H1 (cell line): ENCODE measurements around the gene OAS3. TPM values are rescaled to one million over a fixed set of nuclear protein-coding genes. Genes with fewer than 3 reads are reported as not detected.

Experiments used
- ASH2L ChIP-seq: fragments of 200-600, 300-600 bp; sonication (generic); IDR thresholded peaks from one replicate; pipeline ENCODE4 v1.7.1; 2017; ENCODE audit warnings: low read length
- CBX8 ChIP-seq: fragments of 300-800, 300-1000 bp; sonication (generic); IDR thresholded peaks from 2 replicates; pipeline ENCODE4 v1.7.1; 2016; ENCODE audit warnings: low read depth, low read length, borderline replicate concordance
- CTBP2 ChIP-seq: IDR thresholded peaks from 2 replicates; pipeline ENCODE4 v1.7.0; 2011; ENCODE audit warnings: borderline replicate concordance, mild to moderate bottlenecking, moderate library complexity, mixed read lengths, low read length; ENCODE audit not compliant: insufficient read depth, insufficient read length
- CTCF ChIP-seq, 3 experiments: IDR thresholded peaks; 1 replicate in 2 of 3; 2 replicates in 1 of 3; pipeline versions ENCODE4 v1.5.1 to v1.6.1; 2011; ENCODE audit warnings: low read length in 3 of 3, mild to moderate bottlenecking in 3 of 3, inconsistent platforms in 2 of 3, low read depth in 1 of 3, moderate library complexity in 1 of 3; ENCODE audit not compliant: insufficient read depth in 1 of 3; ENCODE audit errors: control extremely low read depth in 1 of 3
- KDM1A ChIP-seq: fragments of 200-600, 300-600 bp; sonication (generic); IDR thresholded peaks from 2 replicates; pipeline ENCODE4 v1.7.1; 2016; ENCODE audit warnings: mild to moderate bottlenecking, low read length, borderline replicate concordance
- KDM4A ChIP-seq: IDR thresholded peaks from one replicate; pipeline ENCODE4 v1.7.1; 2012; ENCODE audit warnings: low read depth, mild to moderate bottlenecking, moderate library complexity, low read length, inconsistent platforms; ENCODE audit not compliant: severe bottlenecking
- POU5F1 ChIP-seq: IDR thresholded peaks from 2 replicates; pipeline ENCODE4 v1.6.1; 2011; ENCODE audit warnings: low read depth, mild to moderate bottlenecking, low read length, moderate library complexity
- RXRA ChIP-seq: IDR thresholded peaks from 2 replicates; pipeline ENCODE4 v1.6.1; 2011; ENCODE audit warnings: low read depth, mild to moderate bottlenecking, low read length, moderate library complexity; ENCODE audit not compliant: insufficient read depth
- SIN3A ChIP-seq, 2 experiments: IDR thresholded peaks in 1 of 2; conservative IDR thresholded peaks in 1 of 2; 2 replicates each; pipeline ENCODE4 v1.6.1; 2011 to 2012; ENCODE audit warnings: low read length in 2 of 2, improper control_type of control experiment in 1 of 2, low read depth in 1 of 2, mild to moderate bottlenecking in 1 of 2
- SUZ12 ChIP-seq: fragments of 200-600 bp; sonication (generic); IDR thresholded peaks from 2 replicates; pipeline ENCODE4 v1.6.1; 2012; ENCODE audit warnings: mild to moderate bottlenecking, inconsistent platforms, low read length, moderate library complexity, mixed read lengths
- TAF1 ChIP-seq: IDR thresholded peaks from 2 replicates; pipeline ENCODE4 v1.6.1; 2011; ENCODE audit warnings: mild to moderate bottlenecking, low read depth, low read length
- YY1 ChIP-seq: IDR thresholded peaks from 2 replicates; pipeline ENCODE4 v1.6.1; 2011; ENCODE audit warnings: low read depth, mild to moderate bottlenecking, low read length
- polyA plus RNA-seq, 7 experiments: library from polyadenylated mRNA; depleted of rRNA in 3 of 7; stranded (reverse) in 5 of 7; unstranded in 2 of 7; fragments of >200 nt in 5 of 7; fragments of 200-250 nt in 2 of 7; gene quantifications; 1 replicate in 5 of 7; 2 replicates in 1 of 7; 4 replicates in 1 of 7; pipeline versions ENCODE4 v1.2.1 to v1.2.3, GENCODE V29; 2011 to 2013; ENCODE audit warnings: missing spikeins in 2 of 7, mixed read lengths in 2 of 7
- total RNA-seq: library from RNA; stranded (reverse); fragmentation: NEBNext Ultra II Directional; extraction: Animal tissue kit (Norgen Biotek cat#: 25700); gene quantifications from 2 replicates; pipeline ENCODE4 v1.2.1, GENCODE V29; 2021

OAS3 gene
- total and polyA plus RNA-seq, 2 of the 8 experiments (the other 6 are each of a cell fraction or from before 2014, with no cell fraction given) = 0.73 to 3.7 TPM

GRCh38 chr12:112937741-112938719 lies at the start of gene OAS3 (continued):
- TF ChIP-seq RXRA (no peak), KDM4A (peak; percentile 58), SIN3A (conservative IDR thresholded peaks at IDR 0.05 in 1 of 2, IDR thresholded peaks at IDR 0.05 in 1 of 2; ENCODE audit: low read depth in 1 of 2, low read length in 2 of 2) (no peak), KDM1A (peak; percentile 67; the same call in 1 of the 2 replicates), POU5F1 (no peak), CTBP2 (no peak), CBX8 (no peak), YY1 (no peak), CTCF (IDR thresholded peaks at IDR 0.05; ENCODE audit: control extremely low read depth in 1 of 3, insufficient read depth in 1 of 3, low read depth in 1 of 3, low read length in 3 of 3) (no peak), TAF1 (0 out of 2 replicates have a peak, but pooled peaks have one; percentile 12), SUZ12 (peak; percentile 36; the same call in 1 of the 2 replicates), ASH2L (peak; percentile 34)
